GM23248 (cell line): Measurements from ENCODE around the gene GGACT.

Experiments
- EZH2 ChIP-seq: fragments of 200-600 bp; sonication (generic); IDR thresholded peaks from 2 replicates; pipeline ENCODE4 v1.6.1; 2018; ENCODE audit warnings: antibody characterized with exemption, mild to moderate bottlenecking; ENCODE audit not compliant: insufficient read depth, poor library complexity, severe bottlenecking
- EZH2phosphoT487 ChIP-seq: fragments of 200-600 bp; sonication (generic); IDR thresholded peaks from 2 replicates; pipeline ENCODE4 v1.6.1; 2018; ENCODE audit warnings: antibody characterized with exemption, moderate library complexity, mild to moderate bottlenecking, low read depth; ENCODE audit not compliant: insufficient read depth

- TF ChIP-seq EZH2phosphoT487, result no peak
- TF ChIP-seq EZH2, result no peak
These were observed 65.8 kb downstream of the GGACT start for GRCh38 chr13:100522618-100523309.
